SJSA1 (cell line): Measurements from ENCODE around the gene DRG2. TPM values are rescaled to one million over a fixed set of nuclear protein-coding genes. Genes with fewer than 3 reads are reported as not detected.

Experiments
- DNase-seq, 2 experiments: peaks; one replicate each; pipeline ENCODE4 v3.0.0-alpha.2; 2015 to 2020; ENCODE audit warnings: low spot score in 2 of 2, low read depth in 1 of 2
- H3K27ac ChIP-seq: fragments of 250-450 bp; sonication (Bioruptor Pico); 2 replicates; pipeline ENCODE4 v1.5.1; 2020; ENCODE audit warnings: mild to moderate bottlenecking, moderate library complexity
- H3K27me3 ChIP-seq: fragments of 250-450 bp; sonication (Bioruptor Pico); replicated peaks from 2 replicates; pipeline ENCODE4 v1.5.1; 2020; ENCODE audit warnings: mild to moderate bottlenecking, moderate library complexity
- H3K36me3 ChIP-seq: fragments of 250-450 bp; sonication (Bioruptor Pico); 2 replicates; pipeline ENCODE4 v1.5.1; 2020; ENCODE audit warnings: mild to moderate bottlenecking
- H3K4me1 ChIP-seq: fragments of 250-450 bp; sonication (Bioruptor Pico); replicated peaks from 2 replicates; pipeline ENCODE4 v1.6.1; 2021; ENCODE audit warnings: mild to moderate bottlenecking
- H3K4me3 ChIP-seq: fragments of 250-450 bp; sonication (Bioruptor Pico); 2 replicates; pipeline ENCODE4 v1.5.1; 2020; ENCODE audit warnings: mild to moderate bottlenecking
- H3K9me3 ChIP-seq: fragments of 250-450 bp; sonication (Bioruptor Pico); replicated peaks from 2 replicates; pipeline ENCODE4 v1.5.1; 2020; ENCODE audit warnings: mild to moderate bottlenecking
- total RNA-seq: library from RNA; depleted of rRNA; stranded (reverse); fragments of >200 nt; shearing (Covaris generic); gene quantifications from 2 replicates; pipeline ENCODE4 v1.2.3, GENCODE V29; 2014

DRG2 gene
- total RNA-seq, 1 experiment from 2014 or later: 58.1 TPM

GRCh38 chr17:18094409-18094807, 6.7 kb downstream of the DRG2 start:
- Histone ChIP-seq H3K4me1 (peaks cover under 1% of the 10 kb centered on the region), H3K9me3 (no peaks in the 10 kb centered on the region), H3K4me3 (no peak overlapping the region), H3K27me3 (no peaks in the 10 kb centered on the region), H3K36me3 (peaks cover 65% of the 10 kb centered on the region), H3K27ac (no peak overlapping the region)
- DNase-seq: no peak

GRCh38 chr17:18099516-18099915, 11.8 kb downstream of the DRG2 start:
- no peak overlapping the region for H3K27ac ChIP-seq

GRCh38 chr17:18100616-18101015, 12.9 kb downstream of the DRG2 start:
- no peak overlapping the region for H3K4me3 ChIP-seq
- DNase-seq: peak in 1 of 2 experiments; percentile 35
- no peaks in the 10 kb centered on the region for H3K27me3 ChIP-seq
- H3K9me3 ChIP-seq: no peaks in the 10 kb centered on the region
- peaks cover 88% of the 10 kb centered on the region for H3K36me3 ChIP-seq
- no peak overlapping the region for H3K27ac ChIP-seq
- no peaks in the 10 kb centered on the region for H3K4me1 ChIP-seq

More at GRCh38 chr17:18099516-18099915, 11.8 kb downstream of the DRG2 start:
- no peaks in the 10 kb centered on the region for H3K9me3 ChIP-seq
- H3K4me1 ChIP-seq: no peaks in the 10 kb centered on the region
- no peaks in the 10 kb centered on the region for H3K27me3 ChIP-seq
- H3K4me3 ChIP-seq: no peak overlapping the region
- H3K36me3 ChIP-seq: peaks cover 83% of the 10 kb centered on the region
- peak in 1 of 2 experiments; percentile 37 for DNase-seq

GRCh38 chr17:18101828-18102227, 14.1 kb downstream of the DRG2 start:
- peaks cover 76% of the 10 kb centered on the region for H3K36me3 ChIP-seq
- no peak overlapping the region for H3K27ac ChIP-seq
- H3K4me1 ChIP-seq: no peaks in the 10 kb centered on the region
- peak in 1 of 2 experiments; percentile 36 for DNase-seq
- no peaks in the 10 kb centered on the region for H3K27me3 ChIP-seq
- H3K9me3 ChIP-seq: no peaks in the 10 kb centered on the region
- no peak overlapping the region for H3K4me3 ChIP-seq

- Histone ChIP-seq H3K4me3 (no peak overlapping the region), H3K9me3 (no peaks in the 10 kb centered on the region), H3K36me3 (peaks cover 73% of the 10 kb centered on the region), H3K27ac (no peak overlapping the region), H3K27me3 (no peaks in the 10 kb centered on the region), H3K4me1 (no peaks in the 10 kb centered on the region)
- no peak for DNase-seq
Observed at GRCh38 chr17:18102640-18103039, 14.9 kb downstream of the DRG2 start.

- Histone ChIP-seq H3K4me1 (no peaks in the 10 kb centered on the region), H3K4me3 (no peak overlapping the region), H3K27me3 (no peaks in the 10 kb centered on the region), H3K9me3 (no peaks in the 10 kb centered on the region), H3K36me3 (peaks cover 49% of the 10 kb centered on the region), H3K27ac (no peak overlapping the region)
- no peak for DNase-seq
Observed at GRCh38 chr17:18105027-18105426, 17.3 kb downstream of the DRG2 start.

- Histone ChIP-seq H3K27me3 (no peaks in the 10 kb centered on the region), H3K9me3 (no peaks in the 10 kb centered on the region), H3K4me3 (no peak overlapping the region), H3K36me3 (peaks cover 43% of the 10 kb centered on the region), H3K4me1 (no peaks in the 10 kb centered on the region), H3K27ac (no peak overlapping the region)
- no peak for DNase-seq
Observed at GRCh38 chr17:18105595-18105994, 17.8 kb downstream of the DRG2 start.

- no peaks in the 10 kb centered on the region for H3K4me1 ChIP-seq
- H3K36me3 ChIP-seq: peaks cover 37% of the 10 kb centered on the region
- no peak for DNase-seq
- H3K4me3 ChIP-seq: no peak overlapping the region
- no peaks in the 10 kb centered on the region for H3K27me3 ChIP-seq
- no peak overlapping the region for H3K27ac ChIP-seq
- no peaks in the 10 kb centered on the region for H3K9me3 ChIP-seq
Observed at GRCh38 chr17:18106211-18106610, 18.5 kb downstream of the DRG2 start.

- Histone ChIP-seq H3K9me3 (no peaks in the 10 kb centered on the region), H3K27me3 (no peaks in the 10 kb centered on the region), H3K4me3 (no peak overlapping the region), H3K36me3 (peaks cover 28% of the 10 kb centered on the region), H3K4me1 (no peaks in the 10 kb centered on the region), H3K27ac (no peak overlapping the region)
- DNase-seq: no peak
Observed at GRCh38 chr17:18107061-18107790, 19.5 kb downstream of the DRG2 start.

- no peak for DNase-seq
- H3K27me3 ChIP-seq: no peaks in the 10 kb centered on the region
- no peaks in the 10 kb centered on the region for H3K9me3 ChIP-seq
- H3K36me3 ChIP-seq: peaks cover 25% of the 10 kb centered on the region
- H3K27ac ChIP-seq: no peak overlapping the region
- no peaks in the 10 kb centered on the region for H3K4me1 ChIP-seq
- H3K4me3 ChIP-seq: no peak overlapping the region
Observed at GRCh38 chr17:18107971-18108370, 20.2 kb downstream of the DRG2 start.

GRCh38 chr17:18108401-18109312, 20.9 kb downstream of the DRG2 start, which contains the start of gene MYO15A:
MYO15A (plus strand) TSS chr17:18108756; CDS start chr17:18118801, 10,045 bp downstream.
- H3K27me3 ChIP-seq: no peaks in the 10 kb centered on the region
- no peaks in the 10 kb centered on the region for H3K9me3 ChIP-seq
- H3K27ac ChIP-seq: no peak within 1 kb of the TSS
- H3K4me1 ChIP-seq: no peaks in the 10 kb centered on the region
- no peak for DNase-seq
- H3K36me3 ChIP-seq: peaks cover 20% of the 10 kb centered on the region
- H3K4me3 ChIP-seq: no peak within 1 kb of the TSS

- Histone ChIP-seq H3K36me3 (peaks cover 8% of the 10 kb centered on the region), H3K27ac (no peak overlapping the region), H3K4me1 (no peaks in the 10 kb centered on the region), H3K4me3 (no peak overlapping the region), H3K9me3 (no peaks in the 10 kb centered on the region), H3K27me3 (no peaks in the 10 kb centered on the region)
- no peak for DNase-seq
Observed at GRCh38 chr17:18109935-18110485, 22.3 kb downstream of the DRG2 start.

GRCh38 chr17:18110636-18111145, 22.9 kb downstream of the DRG2 start:
- no peaks in the 10 kb centered on the region for H3K9me3 ChIP-seq
- no peak overlapping the region for H3K27ac ChIP-seq
- H3K4me3 ChIP-seq: no peak overlapping the region
- H3K27me3 ChIP-seq: no peaks in the 10 kb centered on the region
- no peak for DNase-seq
- 0 out of 2 replicates have a peak, but pooled peaks cover 4% of the 10 kb centered on the region for H3K36me3 ChIP-seq
- no peaks in the 10 kb centered on the region for H3K4me1 ChIP-seq
